Suppressor macrophage treated with lipopolysaccharide for 1 hour (primary cell): ENCODE measurements around the gene RHBDF1.
"Not testable (repeated sequence)": the region's sequence is repeated elsewhere in the genome, so short reads cannot be mapped to it uniquely, and the experiment has no call there.

Experiments
- DNase-seq, 3 donors: peaks; one replicate each; pipeline ENCODE4 v3.0.0-alpha.2; 2020 to 2022

RHBDF1 gene

DNA sequence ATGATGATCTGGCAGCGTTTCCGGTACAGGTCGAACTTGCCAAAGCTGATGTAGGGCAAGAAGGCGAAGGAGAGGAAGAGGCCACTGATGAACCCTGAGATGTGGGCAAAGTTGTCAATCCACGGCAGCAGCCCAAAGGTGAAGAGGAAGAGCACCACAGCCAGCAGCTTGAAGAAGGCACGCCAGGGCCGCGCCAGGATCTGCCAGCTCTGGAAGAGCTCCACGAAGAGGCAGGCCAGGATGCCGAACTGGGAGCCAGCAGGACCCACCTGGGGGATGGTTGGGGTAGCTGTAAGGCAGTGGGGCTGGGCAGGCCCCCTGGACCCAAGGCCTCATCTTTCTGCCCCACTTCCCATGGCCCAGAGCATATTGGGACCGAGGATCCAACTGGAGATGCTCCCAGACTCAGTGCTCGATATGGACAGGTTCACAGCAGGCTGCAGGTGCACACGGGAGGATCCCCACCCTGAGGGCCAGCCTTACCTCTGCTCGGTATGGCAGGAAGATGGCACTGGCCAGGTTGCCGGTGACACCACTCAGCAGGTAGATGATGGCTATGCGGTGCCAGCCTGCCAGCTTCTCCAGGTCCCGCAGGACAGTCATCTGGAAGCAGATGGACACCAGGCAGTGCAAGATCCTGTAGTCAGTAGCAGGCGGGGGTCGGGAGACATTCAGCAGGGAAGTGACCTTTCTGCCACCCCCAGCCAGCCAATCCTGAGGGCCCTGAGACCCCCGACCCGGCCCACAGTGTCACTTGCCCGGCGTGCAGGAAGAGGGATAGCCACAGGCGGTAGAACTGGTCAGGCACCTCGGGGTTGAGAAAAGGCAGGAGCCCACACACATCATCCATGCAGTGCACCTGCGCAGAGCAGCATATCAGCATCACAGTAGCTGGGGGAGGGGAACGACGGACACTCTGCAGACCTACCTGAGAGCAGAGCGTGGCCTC is 13.7 kb downstream of the RHBDF1 start:
- no peak for DNase-seq

DNA sequence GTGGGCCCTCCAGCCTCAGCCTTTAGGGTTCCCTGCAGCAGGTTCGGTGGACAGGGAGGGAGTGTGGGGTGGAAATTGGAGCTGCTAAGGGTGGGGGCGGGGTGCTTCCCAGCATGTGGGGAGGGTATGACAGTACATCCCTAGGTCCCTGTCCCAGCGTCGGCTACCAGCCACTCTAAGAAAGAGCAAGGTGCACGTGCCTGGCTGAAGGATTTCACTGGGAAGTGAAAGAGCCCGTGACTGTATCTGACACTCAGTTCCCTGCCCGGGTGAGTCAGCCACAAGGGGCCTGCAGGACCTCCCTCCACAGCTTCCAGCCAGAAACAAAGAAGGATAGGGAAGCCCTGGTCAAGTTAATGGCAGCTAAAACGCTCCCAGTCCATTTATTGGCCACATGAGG is 14.7 kb downstream of the RHBDF1 start:
- DNase-seq, result peak; percentile 77 to 81 (median 78)

DNA sequence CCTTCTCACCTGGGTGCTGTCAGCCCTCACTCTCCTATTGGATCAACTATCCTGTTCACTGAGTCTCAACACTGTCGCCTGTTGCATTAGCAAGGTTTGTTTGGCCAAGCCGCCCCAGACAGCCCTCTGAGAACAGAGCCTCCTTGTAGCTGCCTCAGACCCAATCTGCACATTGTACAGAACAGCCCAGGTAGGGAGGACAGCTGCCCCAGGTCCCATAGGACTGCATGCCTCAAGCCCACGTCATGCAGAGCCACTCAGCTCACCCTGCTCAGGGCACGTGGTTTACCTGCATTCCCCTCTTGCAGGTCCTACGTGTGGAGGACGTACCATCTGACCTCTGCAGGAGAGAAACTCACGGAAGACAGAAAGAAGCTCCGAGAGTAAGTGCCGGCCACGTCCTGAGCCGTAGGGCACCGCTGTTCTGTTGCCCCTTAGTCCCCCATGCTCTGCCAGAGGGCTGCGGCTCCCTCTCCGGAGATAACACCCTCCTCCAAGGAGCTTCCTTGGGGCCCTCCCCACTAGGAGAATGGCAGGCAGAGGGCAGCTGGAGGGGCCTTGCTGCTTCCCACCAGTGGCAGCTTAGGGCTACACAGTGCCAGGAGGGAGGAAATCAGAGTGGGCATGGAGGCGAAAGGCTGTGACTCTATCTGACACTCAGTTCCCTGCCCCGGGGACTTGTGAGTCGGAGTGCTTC is 16.1 kb downstream of the RHBDF1 start:
- no peak for DNase-seq

DNA sequence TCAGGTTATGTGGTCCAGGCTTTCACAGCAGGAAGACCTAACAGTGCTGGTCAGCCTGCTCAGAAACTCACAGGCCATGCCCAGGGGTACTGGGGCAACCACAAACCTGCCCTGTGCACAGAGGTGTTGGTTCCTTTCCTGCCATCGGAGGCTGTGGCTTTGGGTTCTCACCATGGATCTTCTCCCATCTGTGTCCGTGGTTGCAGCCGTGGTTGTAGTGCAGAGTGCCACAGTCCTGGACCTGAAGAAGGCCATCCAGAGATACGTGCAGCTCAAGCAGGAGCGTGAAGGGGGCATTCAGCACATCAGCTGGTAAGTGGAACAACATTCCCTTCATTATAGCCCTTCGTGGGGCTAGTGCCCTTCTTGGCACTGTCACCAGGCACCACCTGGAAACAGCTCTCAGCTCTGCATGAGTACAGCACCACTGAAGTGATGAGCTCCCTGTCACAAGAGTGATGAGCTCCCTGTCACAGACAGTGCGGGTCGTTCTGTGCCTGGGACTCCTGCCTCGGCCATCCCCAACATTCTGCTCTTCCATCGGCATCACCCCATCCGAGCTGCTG is 16.8 kb downstream of the RHBDF1 start:
- DNase-seq, result no peak

DNA sequence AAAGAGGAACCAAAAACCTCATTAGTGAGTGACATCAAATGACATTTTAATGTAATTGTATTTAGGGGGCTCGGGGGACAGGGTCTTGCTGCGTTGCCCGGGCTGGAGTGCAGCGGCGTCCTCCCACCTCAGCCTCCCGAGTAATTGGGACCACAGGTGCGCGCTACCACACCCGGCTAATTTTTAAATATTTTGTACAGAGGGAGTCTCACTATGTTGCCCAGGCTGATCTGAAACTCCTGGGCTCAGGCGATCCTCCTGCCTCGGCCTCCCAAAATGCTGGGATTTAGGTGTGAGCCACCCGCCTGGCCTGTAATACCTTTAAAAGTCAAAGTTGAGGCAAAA is 18.2 kb downstream of the RHBDF1 start:
- no peak for DNase-seq

DNA sequence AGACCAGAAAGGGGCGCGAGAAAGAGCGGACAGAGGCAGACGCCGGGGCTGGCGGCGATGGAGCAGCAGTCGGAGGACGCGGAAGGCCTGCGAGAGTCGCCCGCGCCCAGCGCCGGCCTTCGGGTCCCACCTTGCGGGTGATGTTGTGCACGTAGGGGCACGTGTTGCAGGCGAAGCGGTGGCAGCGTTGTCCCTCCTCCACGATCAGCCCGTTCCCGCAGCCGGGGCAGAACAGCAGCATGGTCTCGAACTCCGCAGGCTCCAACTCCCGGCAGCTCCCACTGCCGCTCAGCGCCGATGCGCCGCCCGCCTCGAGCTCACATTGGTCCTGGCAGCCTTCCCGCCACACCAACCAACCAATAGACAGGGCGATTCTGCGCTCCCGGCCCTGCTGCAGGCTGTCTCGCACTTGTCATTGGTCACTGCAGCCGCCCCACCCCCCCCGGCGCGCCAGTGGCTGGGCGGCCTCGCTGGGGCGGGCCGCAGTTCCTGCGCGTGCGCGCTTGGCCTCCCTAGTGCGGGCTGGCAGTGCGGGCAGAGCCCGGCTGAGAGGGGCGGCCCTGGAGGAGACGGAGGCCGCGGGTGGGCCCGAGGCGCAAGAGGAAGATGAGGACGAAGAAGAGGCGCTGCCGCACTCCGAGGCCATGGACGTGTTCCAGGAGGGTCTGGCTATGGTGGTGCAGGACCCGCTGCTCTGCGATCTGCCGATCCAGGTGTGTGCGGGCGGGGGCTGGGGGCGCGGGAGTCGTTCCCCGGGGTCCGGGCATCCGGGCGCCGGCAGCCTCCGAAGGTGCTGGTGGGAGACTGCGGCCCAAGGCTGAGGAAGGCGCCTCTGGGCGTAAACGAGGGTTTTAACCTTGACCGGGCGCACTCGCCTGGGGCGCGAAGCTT is 18.8 kb downstream of the RHBDF1 start, which contains the start of the genes POLR3K and SNRNP25:
Gene POLR3K, minus strand, starts transcription at position 263 of the 891 bp plus-strand sequence. Its CDS starts 22 bp downstream, at position 241.
Gene SNRNP25, plus strand, starts transcription at position 483 of the 891 bp plus-strand sequence. Its CDS starts 189 bp downstream, at position 672.
- DNase-seq, result peak; percentile 98 to 99 (median 98)

DNA sequence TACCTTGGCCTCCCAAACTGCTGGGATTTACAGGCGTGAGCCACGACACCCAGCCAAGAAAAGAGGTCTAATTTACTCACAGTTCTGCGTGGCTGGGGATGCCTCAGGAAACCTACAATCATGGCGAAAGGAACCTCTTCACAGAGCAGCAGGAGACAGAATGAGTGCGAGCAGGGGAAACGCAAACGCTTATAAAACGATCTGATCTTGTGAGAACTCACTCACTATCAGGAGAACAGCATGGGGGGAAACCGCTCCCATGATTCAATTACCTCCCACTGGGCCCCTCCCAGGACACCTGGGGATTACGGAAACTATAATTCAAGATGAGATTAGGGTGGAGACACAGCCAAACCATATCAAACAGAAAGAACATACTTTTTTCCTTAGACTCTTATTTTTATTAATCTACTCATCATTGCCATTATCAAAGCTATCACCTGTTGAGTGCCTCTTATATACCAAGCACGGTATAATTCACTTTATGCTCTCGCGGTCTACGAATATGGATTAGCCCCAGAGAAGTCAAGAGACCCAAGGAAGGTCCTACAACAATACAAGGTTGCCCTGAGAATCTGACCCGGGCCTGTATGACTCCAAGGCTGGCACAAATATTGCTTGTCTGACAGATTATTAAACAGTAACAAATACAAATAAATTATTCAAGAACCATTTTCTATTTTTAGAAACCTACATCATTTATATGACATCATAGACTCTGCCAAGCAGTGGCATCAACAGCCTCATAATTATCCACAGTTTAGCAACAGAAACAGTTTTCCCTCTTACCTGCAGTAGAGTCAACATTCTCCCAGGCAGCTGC is 21.5 kb downstream of the RHBDF1 start:
- no peak for DNase-seq

DNA sequence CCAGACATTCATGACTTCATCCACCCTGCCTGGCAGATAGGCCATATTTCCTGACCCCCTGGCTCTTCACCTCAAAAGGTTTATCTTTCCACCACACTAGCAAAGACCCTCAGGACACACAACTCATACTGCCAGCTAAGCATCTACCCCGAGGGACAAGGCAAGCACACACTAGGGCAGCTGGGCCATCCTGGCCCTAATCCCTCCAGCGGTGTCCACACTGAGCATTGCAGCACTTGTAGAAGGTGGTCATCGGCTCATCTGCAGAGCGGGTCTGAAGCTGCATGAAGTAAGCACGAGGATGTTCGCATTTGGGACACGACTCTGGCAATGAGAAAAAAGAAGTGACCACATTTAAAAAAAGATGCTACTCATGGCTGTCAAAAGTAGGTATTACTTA is 25.2 kb downstream of the RHBDF1 start:
- DNase-seq, result no peak

DNA sequence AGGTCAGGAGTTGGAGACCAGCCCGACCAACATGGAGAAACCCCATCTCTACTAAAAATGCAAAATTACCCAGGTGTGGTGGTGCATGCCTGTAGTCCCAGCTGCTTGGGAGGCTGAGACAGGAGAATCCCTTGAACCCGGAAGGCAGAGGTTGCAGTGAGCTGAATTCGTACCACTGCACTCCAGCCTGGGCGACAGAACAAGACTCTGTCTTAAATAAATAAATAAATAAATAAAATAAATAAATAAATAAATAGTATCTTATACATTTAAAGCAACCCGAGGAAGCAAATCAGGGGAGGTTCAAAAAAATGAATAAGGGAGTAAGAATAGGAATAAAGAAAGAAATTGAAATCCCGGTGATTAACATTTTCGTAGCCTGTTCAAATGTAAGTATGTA is 25.9 kb downstream of the RHBDF1 start:
- DNase-seq, result not testable (repeated sequence)

DNA sequence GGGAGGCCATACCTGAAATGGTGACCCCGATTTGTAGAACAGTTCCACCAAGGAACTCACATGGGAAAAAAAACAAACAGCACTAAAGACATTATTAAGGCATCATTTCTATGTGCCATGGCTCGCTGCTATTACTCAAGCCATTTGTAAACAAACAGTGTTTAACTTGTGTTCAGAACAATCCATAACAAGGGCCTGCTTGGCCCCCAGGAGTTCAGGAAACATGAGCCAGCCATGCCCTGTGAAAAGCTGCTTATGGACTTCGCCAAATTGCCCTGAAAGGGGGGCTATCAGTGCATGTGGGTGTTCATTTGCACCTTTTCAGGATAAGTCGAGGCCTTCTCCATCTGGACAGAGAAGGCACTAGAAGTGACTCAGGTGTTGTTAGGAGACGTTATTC is 27.0 kb downstream of the RHBDF1 start:
- no peak for DNase-seq

DNA sequence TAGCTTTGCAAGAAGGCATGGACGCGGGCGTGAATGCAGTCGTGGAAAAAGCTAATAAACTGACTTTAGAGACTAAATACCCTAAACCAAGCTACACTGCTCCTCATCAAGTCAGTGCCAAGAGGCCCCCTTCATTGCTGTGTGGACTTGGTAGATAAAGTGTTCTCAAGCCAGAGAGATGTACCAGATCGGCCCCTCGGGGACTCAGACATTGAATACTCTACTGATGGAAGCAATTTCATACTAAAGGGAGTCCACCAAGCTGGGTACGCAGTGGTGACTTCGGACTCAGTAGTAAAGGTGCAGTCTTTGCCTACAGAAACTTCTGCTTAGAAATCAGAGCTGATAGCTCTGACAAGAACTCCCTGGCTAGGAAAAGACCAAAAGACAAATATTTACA is 27.8 kb downstream of the RHBDF1 start:
- no peak for DNase-seq

DNA sequence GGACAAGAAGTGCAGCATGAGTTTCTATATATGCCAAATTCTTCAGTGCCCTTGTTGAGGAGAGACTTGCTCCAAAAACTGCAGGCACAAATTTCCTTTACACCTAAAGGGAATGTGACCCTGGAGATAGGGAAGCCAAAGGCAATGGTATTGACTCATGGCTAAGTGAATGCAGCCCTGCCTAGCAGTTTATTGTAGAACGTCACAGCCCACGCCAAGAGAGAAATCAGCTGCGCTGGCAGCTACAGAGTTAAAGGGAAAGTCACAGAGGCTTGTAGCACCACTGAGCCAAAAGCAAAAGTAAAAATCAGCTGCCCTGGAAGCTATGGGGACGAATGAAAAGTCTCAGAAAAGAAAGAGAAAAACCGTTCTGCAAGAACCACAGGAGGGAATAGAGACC is 29.1 kb downstream of the RHBDF1 start:
- DNase-seq, result no peak

DNA sequence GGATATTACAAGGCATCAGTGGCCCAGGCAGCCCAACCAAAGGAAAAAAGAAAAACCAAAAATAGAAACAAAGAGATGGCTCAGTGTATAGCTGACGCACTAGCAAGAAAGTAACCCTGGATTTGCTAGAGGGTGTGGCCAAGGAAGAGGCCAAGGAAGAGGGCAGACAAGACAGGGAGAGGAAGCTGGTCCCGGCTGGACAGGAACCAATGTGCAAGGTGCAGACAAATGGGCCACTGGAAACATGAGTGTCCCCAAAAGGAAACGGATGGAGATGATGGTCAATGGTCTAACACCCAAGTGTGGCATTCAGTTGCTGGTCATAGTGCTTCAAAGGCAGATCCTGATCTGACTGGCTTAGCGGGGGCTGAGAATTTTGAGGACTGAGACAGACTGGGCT is 29.7 kb downstream of the RHBDF1 start:
- DNase-seq, result no peak

DNA sequence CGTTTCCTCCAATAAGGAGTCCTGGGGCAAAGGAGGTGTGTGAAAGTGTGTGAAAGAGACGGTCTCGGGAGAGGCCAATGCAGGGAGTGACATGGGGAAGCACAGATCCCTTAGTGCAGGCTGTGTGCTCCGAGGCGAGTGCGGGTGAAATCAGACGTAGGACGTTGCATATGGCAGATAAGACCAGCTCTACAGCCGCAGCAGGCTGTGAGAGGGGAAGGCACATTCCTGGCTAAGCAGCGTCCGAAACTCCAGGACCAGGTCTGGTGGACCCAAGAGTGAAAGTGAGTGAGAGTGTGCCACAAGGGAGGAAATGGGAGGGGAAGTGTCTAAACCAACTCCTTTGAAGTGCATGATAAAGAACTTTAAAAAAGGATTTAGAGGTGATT is 30.4 kb downstream of the RHBDF1 start:
- DNase-seq, result no peak

DNA sequence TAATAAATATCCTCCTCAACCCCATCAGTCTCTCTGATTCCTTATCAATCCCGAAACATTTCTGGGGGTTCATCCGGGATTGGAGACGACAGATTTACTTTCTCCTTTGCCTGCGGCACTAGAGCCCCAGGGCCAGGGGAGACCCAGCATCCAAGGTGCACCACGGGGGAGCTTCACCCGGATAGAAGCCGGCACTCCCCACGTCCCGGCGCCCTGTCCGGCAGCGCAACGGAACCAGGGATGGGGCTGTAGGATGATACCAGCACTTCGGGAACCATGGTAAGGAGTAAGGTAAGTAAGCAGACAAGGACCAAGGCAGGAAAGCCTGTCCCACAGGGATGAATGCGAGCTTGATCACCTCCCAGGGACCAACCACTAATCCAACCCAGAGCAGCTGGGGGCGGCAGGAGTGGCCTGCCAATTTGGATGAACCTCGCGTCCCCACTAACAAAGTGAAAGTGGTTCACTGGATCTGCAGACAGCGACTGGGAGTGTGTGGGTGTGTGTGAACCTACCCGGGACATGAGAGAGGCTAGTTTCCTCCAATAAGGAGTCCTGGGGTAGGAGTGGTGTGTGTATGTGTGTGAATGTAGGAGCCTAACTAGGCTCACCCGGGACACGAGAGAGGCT is 30.9 kb downstream of the RHBDF1 start:
- DNase-seq, result no peak

DNA sequence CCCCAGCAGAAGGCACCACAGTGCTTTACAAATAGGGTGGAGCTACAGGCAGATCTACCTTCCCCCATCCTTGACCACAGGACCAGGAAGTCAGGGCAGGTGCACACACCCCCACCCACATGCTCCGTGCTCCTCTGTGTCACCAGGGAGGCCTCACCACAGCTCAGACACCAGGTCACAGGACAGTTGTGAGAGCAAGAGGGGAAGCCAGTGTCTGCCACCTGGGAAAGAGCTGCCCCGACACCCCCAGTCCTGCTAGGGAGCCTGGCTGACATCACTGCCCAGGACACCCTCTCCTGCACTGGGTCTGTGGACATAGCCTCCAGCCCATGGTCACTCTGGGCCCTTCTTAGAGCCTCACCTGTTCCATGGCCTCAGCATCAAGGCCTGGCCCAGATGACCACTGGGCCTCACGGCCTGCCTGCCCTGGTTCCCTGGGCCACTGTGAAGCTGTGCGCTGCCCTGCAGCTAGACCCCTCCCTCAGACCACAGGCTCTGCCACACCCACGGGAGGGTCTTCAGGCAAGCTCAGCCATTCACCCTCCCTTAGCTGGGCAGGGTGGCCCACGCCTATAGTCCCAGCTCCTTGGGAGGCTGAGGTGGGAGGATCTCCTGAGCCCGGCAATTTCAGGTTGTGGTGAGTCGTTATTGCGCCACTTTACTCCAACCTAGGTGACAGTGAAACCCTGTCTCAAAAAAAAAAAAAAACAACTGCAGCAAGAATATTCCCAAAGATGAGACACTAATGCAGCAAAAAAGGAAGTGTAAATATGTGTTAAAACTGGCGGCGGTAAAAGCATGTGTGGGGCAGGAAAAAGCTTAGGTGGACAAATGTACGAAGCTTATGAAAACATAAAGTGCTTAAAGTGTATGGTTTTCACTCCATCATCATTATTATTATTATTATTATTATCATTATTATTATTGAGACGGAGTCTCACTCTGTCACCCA is 33.2 kb downstream of the RHBDF1 start:
- DNase-seq, result peak in 1 of 3 donors; percentile 10

DNA sequence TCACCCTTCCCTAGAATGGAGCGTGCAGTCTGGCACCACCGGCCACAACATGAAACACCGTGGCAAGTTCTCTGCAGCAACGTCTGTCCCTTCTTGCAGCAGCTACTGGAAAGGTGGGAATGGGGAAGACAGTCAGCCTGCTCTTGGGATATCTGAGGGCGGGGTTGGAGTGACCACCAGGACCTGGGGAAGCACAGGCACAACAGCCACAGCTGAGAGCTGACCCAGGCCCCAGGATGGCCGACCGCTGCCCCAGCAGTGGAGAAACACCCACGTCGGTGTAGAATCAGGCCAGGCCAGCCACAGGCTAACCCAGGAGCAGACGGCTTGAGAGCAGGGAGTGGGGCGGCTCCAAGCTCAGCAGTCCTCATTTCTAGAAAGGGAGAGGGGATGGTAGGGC is 34.2 kb downstream of the RHBDF1 start:
- not testable (repeated sequence) for DNase-seq

DNA sequence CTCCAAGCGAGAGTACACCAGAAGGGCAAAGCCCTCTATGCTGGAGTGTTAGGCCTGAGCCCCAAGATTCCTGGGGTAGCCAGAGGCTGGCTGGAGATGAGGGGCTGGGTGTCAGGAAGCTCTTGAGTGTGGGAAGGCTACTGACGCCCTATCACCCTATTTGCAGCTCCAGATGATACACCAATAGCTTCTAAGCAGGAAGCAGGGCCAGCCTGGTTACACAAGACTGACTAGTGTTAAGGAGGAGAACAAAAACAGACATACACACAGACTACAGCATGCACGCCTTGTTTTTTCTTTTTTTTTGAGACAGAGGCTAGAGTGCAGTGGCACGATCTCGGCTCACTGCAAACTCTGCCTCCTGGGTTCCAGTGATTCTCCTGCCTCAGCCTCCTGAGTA is 34.9 kb downstream of the RHBDF1 start:
- peak; percentile 40 to 50 (median 40) for DNase-seq

DNA sequence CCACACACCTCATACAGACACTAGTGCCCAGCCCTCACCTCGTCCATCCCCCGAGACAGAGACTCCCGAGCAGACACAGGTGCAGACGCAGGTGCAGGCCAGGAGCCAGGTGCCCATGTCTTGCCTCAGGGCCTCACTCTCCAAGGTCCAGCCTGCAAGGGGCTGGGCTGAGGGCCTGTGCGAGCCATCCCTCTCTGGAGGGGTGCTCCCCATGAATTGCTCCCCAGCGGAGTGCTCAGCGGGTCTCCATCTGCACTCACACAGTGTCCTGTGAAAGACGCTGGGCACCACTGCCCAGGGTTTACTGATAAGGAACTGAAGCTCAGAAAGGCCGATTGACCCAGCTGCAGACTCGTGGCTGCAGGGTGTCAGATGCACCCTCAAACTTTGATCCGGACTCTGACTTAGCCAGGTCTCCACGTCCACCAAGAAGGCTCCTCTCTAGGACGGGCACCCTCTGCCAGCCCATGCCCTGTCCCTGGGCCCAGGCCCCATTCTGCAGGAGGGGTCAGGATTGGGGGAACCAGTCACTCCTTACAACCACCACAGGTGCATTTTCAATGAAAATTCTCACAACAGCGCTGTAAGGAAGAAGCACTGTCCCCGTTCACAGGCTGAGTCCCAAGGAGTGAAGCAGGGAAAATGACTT is 36.0 kb downstream of the RHBDF1 start:
- peak in 1 of 3 donors; percentile 16 for DNase-seq
